Neuronal stem cell (in vitro differentiated cells): ENCODE results near the gene CRADD. TPM values are rescaled to one million over a fixed set of nuclear protein-coding genes. Genes with fewer than 3 reads are reported as not detected.

Experiments
- DNase-seq: peaks from one replicate; pipeline ENCODE4 v3.0.0-alpha.2; 2013; ENCODE audit warnings: low spot score
- H2AFZ ChIP-seq: one replicate; pipeline ENCODE4 v1.6.1; 2013; ENCODE audit warnings: mild to moderate bottlenecking, low read length, inconsistent platforms
- H2AK5ac ChIP-seq: 2 replicates; pipeline ENCODE4 v1.6.1; 2013; ENCODE audit warnings: low read depth, mild to moderate bottlenecking, inconsistent platforms, low read length, moderate library complexity, mixed read lengths
- H2BK120ac ChIP-seq: 2 replicates; pipeline ENCODE4 v1.6.1; 2013; ENCODE audit warnings: low read depth, mild to moderate bottlenecking, inconsistent platforms, low read length, moderate library complexity, mixed read lengths
- H2BK12ac ChIP-seq: one replicate; pipeline ENCODE4 v1.6.1; 2013; ENCODE audit warnings: low read length, inconsistent platforms
- H2BK15ac ChIP-seq: 2 replicates; pipeline ENCODE4 v1.6.1; 2013; ENCODE audit warnings: mild to moderate bottlenecking, low read length, inconsistent platforms, mixed read lengths
- H2BK5ac ChIP-seq: one replicate; pipeline ENCODE4 v1.6.1; 2013; ENCODE audit warnings: inconsistent platforms, mild to moderate bottlenecking, low read length, moderate library complexity
- H3K14ac ChIP-seq: one replicate; pipeline ENCODE4 v1.6.1; 2013; ENCODE audit warnings: low read length, inconsistent platforms
- H3K18ac ChIP-seq: 2 replicates; pipeline ENCODE4 v1.6.1; 2013; ENCODE audit warnings: low read length, inconsistent platforms
- H3K23ac ChIP-seq: 2 replicates; pipeline ENCODE4 v1.6.1; 2013; ENCODE audit warnings: low read depth, mild to moderate bottlenecking, mixed read lengths, low read length, inconsistent platforms; ENCODE audit not compliant: poor library complexity
- H3K27ac ChIP-seq: replicated peaks from 3 replicates; pipeline ENCODE4 v1.5.1; 2013; ENCODE audit warnings: low read length, inconsistent platforms
- H3K27me3 ChIP-seq, 3 experiments: 2 replicates each; pipeline ENCODE4 v1.6.1; 2013; ENCODE audit warnings: low read length in 3 of 3, mild to moderate bottlenecking in 2 of 3, inconsistent platforms in 1 of 3, low read depth in 1 of 3, mixed read lengths in 1 of 3, moderate library complexity in 1 of 3; ENCODE audit not compliant: control insufficient read depth in 3 of 3, insufficient read depth in 3 of 3
- H3K36me3 ChIP-seq, 2 donors: replicated peaks in 1 of 2; 2 replicates each; pipeline ENCODE4 v1.6.1; 2013; ENCODE audit warnings: low read length in 2 of 2; ENCODE audit not compliant: control insufficient read depth in 2 of 2, insufficient read depth in 2 of 2
- H3K4ac ChIP-seq: 2 replicates; pipeline ENCODE4 v1.6.1; 2013; ENCODE audit warnings: inconsistent platforms, mild to moderate bottlenecking, low read length, moderate library complexity
- H3K4me1 ChIP-seq, 2 donors: 1 replicate in 1 of 2; 2 replicates in 1 of 2; pipeline ENCODE4 v1.6.1; 2013; ENCODE audit warnings: low read length in 2 of 2, low read depth in 1 of 2; ENCODE audit not compliant: control insufficient read depth in 2 of 2, insufficient read depth in 1 of 2
- H3K4me2 ChIP-seq: one replicate; pipeline ENCODE4 v1.6.1; 2013; ENCODE audit warnings: mild to moderate bottlenecking, low read length, inconsistent platforms; ENCODE audit not compliant: insufficient read depth, poor library complexity, severe bottlenecking
- H3K4me3 ChIP-seq, 2 donors: 2 replicates each; pipeline ENCODE4 v1.5.1; 2013; ENCODE audit warnings: low read length in 2 of 2, mild to moderate bottlenecking in 2 of 2, inconsistent platforms in 1 of 2, moderate library complexity in 1 of 2
- H3K79me1 ChIP-seq: one replicate; pipeline ENCODE4 v1.6.1; 2013; ENCODE audit warnings: low read depth, mild to moderate bottlenecking, inconsistent platforms, low read length, moderate library complexity
- H3K9ac ChIP-seq: one replicate; pipeline ENCODE4 v1.6.1; 2013; ENCODE audit warnings: mild to moderate bottlenecking, low read depth, low read length, inconsistent platforms; ENCODE audit not compliant: poor library complexity
- H3K9me3 ChIP-seq, 2 donors: replicated peaks in 1 of 2; 2 replicates each; pipeline versions ENCODE3 to v1.6.1; 2013; ENCODE audit warnings: low read length in 2 of 2, mild to moderate bottlenecking in 2 of 2, inconsistent platforms in 1 of 2, low read depth in 1 of 2, mixed read lengths in 1 of 2, moderate library complexity in 1 of 2; ENCODE audit not compliant: control insufficient read depth in 2 of 2, insufficient read depth in 1 of 2
- H4K8ac ChIP-seq: one replicate; pipeline ENCODE4 v1.6.1; 2013; ENCODE audit warnings: low read depth, mild to moderate bottlenecking, inconsistent platforms, low read length, moderate library complexity
- H4K91ac ChIP-seq: one replicate; pipeline ENCODE4 v1.6.1; 2013; ENCODE audit warnings: low read length, low read depth, mild to moderate bottlenecking, inconsistent platforms; ENCODE audit not compliant: poor library complexity
- WGBS, 2 donors: extraction: QIAGEN DNeasy Blood & Tissue Kit; methylation state at CpG; one replicate each; pipeline ENCODE4 v1.1.7; 2013; ENCODE audit warnings: missing lambda C conversion rate in 2 of 2, mixed read lengths in 1 of 2; ENCODE audit not compliant: insufficient read length in 2 of 2, insufficient replicate concordance in 1 of 2; ENCODE audit errors: extremely low coverage in 2 of 2; 5-methylcytosine and 5-hydroxymethylcytosine counted together
- small RNA-seq: library from polyadenylated mRNA; stranded (forward); fragments of <200 nt; extraction: miRNeasy Mini kit (QIAGEN cat#:217004); gene quantifications from one replicate; pipeline ENCODE3, GENCODE V24; 2013; ENCODE audit not compliant: insufficient read depth

CRADD gene

DNA sequence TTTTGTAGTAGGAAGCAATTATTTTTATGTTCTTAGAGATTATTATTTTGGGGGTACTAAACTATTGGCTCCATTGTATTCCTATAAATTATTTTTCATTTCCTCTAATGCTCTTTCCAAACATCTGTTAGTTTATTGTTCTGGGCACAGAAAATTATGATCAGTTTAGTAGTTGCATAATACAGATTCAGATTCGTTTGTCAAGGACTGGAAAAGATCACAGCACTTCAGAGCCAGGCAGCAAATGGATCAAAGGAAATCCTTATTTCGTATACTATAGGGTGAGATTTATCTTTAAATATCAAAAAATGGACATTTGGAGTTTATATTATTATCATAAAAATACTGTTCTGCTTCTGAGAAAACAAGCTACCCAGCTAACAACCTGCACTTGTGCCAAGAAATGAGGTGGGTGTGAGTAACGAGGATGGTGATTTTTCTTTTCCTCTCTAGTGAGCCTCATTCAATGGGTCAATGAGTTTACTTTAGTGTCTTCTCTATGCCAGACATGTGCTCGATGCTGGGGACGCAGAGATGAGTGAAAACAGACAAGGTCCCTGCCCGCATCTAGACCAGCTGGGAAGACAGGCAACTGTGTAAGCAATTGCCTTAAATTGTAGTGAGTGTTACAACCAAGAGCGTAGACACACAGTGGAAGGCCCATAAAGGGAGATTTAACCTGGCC is 262.6 kb downstream of the CRADD start:
- Histone ChIP-seq H2BK12ac (no peak overlapping the region), H3K36me3 (no peaks in the 10 kb centered on the region), H2AK5ac (no peak overlapping the region), H3K4me3 (no peak overlapping the region), H3K4me2 (no peak overlapping the region), H4K8ac (no peak overlapping the region), H3K27ac (no peak overlapping the region), H3K4me1 (no peaks in the 10 kb centered on the region), H2AFZ (no peak overlapping the region), H2BK120ac (no peak overlapping the region), H3K27me3 (no peaks in the 10 kb centered on the region), H3K4ac (no peak overlapping the region), H3K79me1 (no peaks in the 10 kb centered on the region), H3K14ac (peak overlapping the region; percentile 42), H3K23ac (no peak overlapping the region), H2BK5ac (no peak overlapping the region), H4K91ac (no peak overlapping the region), H3K9me3 (peaks cover 0 to 4% of the 10 kb centered on the region in 2 donors), H3K18ac (no peak overlapping the region), H3K9ac (no peak overlapping the region), H2BK15ac (no peak overlapping the region)
- WGBS, 2 donors, result no CpG with 5 or more reads among the region's 7 CpGs
- DNase-seq, result no peak

GRCh38 chr12:93943780-93944179 is 266.6 kb downstream of the CRADD start:
- no peaks in the 10 kb centered on the region for H3K27me3 ChIP-seq
- H3K79me1 ChIP-seq, result no peaks in the 10 kb centered on the region
- H3K14ac ChIP-seq, result no peak overlapping the region
- H3K4me1 ChIP-seq, result no peaks in the 10 kb centered on the region
- no peak overlapping the region for H2BK12ac ChIP-seq
- H3K36me3 ChIP-seq, result no peaks in the 10 kb centered on the region
- H3K4ac ChIP-seq, result no peak overlapping the region
- no peak overlapping the region for H3K9ac ChIP-seq
- no peak overlapping the region for H4K91ac ChIP-seq
- no peak overlapping the region for H3K23ac ChIP-seq
- no peak for DNase-seq
- H2AK5ac ChIP-seq, result no peak overlapping the region
- no peaks in the 10 kb centered on the region for H3K9me3 ChIP-seq
- H3K4me2 ChIP-seq, result no peak overlapping the region
- no peak overlapping the region for H4K8ac ChIP-seq
- no peak overlapping the region for H2BK15ac ChIP-seq
- H2BK120ac ChIP-seq, result no peak overlapping the region
- no peak overlapping the region for H3K18ac ChIP-seq
- no peak overlapping the region for H3K4me3 ChIP-seq
- H2BK5ac ChIP-seq, result no peak overlapping the region
- WGBS, 2 donors, result no CpG with 5 or more reads among the region's 2 CpGs
- no peak overlapping the region for H3K27ac ChIP-seq
- no peak overlapping the region for H2AFZ ChIP-seq

DNA sequence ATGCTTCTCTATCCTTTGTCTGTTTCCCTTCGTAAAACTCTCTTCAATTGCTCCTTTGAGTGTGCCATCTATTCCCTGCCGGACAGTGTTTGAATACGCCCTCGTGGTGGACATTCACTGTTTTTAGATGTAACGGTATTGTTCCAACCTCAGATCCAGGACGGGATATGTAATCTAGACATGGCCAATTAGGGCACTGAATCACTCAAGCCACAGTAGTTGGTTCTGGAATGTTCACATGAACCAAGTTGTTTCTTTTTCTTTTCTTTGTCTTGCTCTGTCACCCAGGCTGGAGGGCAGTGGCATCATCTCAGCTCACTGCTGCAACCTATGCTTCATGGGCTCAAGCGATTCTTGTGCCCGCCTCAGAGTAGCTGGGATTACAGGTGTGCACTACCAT is 267.0 kb downstream of the CRADD start:
- Histone ChIP-seq H3K4ac (no peak overlapping the region), H3K27ac (no peak overlapping the region), H4K8ac (no peak overlapping the region), H2AK5ac (no peak overlapping the region), H3K36me3 (no peaks in the 10 kb centered on the region), H2BK15ac (no peak overlapping the region), H4K91ac (no peak overlapping the region), H2BK120ac (no peak overlapping the region), H3K4me3 (no peak overlapping the region), H3K4me2 (no peak overlapping the region), H3K79me1 (no peaks in the 10 kb centered on the region), H2BK12ac (no peak overlapping the region), H3K14ac (no peak overlapping the region), H3K9ac (no peak overlapping the region), H3K9me3 (no peaks in the 10 kb centered on the region), H3K18ac (no peak overlapping the region), H3K23ac (no peak overlapping the region), H2BK5ac (no peak overlapping the region), H2AFZ (no peak overlapping the region), H3K27me3 (no peaks in the 10 kb centered on the region), H3K4me1 (no peaks in the 10 kb centered on the region)
- DNase-seq, result no peak
- WGBS, 2 donors, result no CpG with 5 or more reads among the region's 8 CpGs

Small RNA genes within 50 kb of the gene (small RNA-seq; reads per million reads assigned to genes)
- not detected for gene RN7SL630P
